ENCODE data around the gene PAX5. TPM values are rescaled to one million over a fixed set of nuclear protein-coding genes. Genes with fewer than 3 reads are reported as not detected.

PAX5 gene
- total and polyA plus RNA-seq, 2 of the 13 experiments (the other 11 are each of a cell fraction or from before 2014, with no cell fraction given) = not detected

DNA sequence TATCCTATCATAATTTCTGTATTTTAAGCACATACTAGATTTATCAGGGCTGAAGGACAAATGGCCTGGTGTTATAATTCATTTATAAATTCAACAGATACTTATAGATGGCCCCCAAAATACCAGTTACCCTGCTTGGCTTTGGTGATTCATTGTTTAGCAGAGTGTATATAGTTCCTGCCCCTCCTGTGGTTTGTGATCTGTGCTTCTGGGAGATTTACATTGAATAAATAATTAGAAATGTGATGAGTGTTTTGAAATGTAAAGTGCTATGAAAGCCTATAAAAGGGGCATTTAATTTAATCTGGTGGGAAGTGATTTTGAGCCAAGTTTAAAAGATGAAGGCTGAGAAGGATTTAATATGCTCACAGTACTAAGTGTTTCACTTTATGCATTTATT, 49.6 kb upstream of the PAX5 start:
- Histone ChIP-seq H3K4me1 (ENCODE audit: insufficient read depth, low read length) (peaks cover 41% of the 10 kb centered on the region), H4K20me1 (ENCODE audit: insufficient read depth, low read length) (no peaks in the 10 kb centered on the region; the same call in none of the 2 replicates), H2AFZ (ENCODE audit: low read length) (no peak overlapping the region), H3K9ac (ENCODE audit: insufficient read depth, low read depth, low read length) (no peak overlapping the region), H3K4me3 (replicated peaks in 1 of 3; ENCODE audit: insufficient read depth in 1 of 3, low read depth in 2 of 3, low read length in 3 of 3) (no peak overlapping the region), H3K79me2 (ENCODE audit: insufficient read depth, low read length) (peaks cover 41% of the 10 kb centered on the region), H3K27ac (ENCODE audit: extremely low read length, insufficient read depth, low read length) (no peak overlapping the region), H3K36me3 (replicated peaks in 1 of 2; ENCODE audit: control insufficient read depth in 1 of 2, insufficient read depth in 2 of 2, low read length in 2 of 2) (peaks cover 5 to 15% of the 10 kb centered on the region in 2 experiments; a peak in 4 of 5 replicates), H3K4me2 (ENCODE audit: low read depth, low read length) (no peak overlapping the region), H3K27me3 (ENCODE audit: control insufficient read depth in 1 of 2, insufficient read depth in 2 of 2, low read length in 2 of 2) (no peaks in the 10 kb centered on the region), H3K9me3 (ENCODE audit: low read length) (no peaks in the 10 kb centered on the region)
- TF ChIP-seq SNAPC5 (CRISPR knock-in tag; IDR thresholded peaks at IDR 0.05; ENCODE audit: borderline replicate concordance) (no peak), HNRNPL (IDR thresholded peaks at IDR 0.05; ENCODE audit: low read depth, low read length) (no peak), NPAS2 (CRISPR knock-in tag; IDR thresholded peaks at IDR 0.05; ENCODE audit: borderline replicate concordance) (no peak)
- DNase-seq (ENCODE audit: low spot score) (no peak), ATAC-seq (no peak), FAIRE-seq (no peak)
- ChIA-PET POLR2A (interaction anchor here (2.8 kb wide), 1 partner anchor 37 kb away, joined by 8 read pairs; the partner anchor contains the start of gene ZCCHC7), CTCF (ENCODE audit: low intra/inter-chr PET ratio, low total read pairs) (no interaction called here)
- in situ Hi-C loops (cut with HindIII; ENCODE audit: extremely low pct_ligation_motif_present, low pct_unique_long_range_greater_than_20kb) (no loop called here), intact Hi-C loops (cut with micrococcal nuclease; ENCODE audit: unreplicated experiment) (no loop called here)
- BruUV-seq (replicated peaks) = no TSS peak

- ChIA-PET POLR2A (interaction anchor here (2.8 kb wide), 1 partner anchor 38 kb away, joined by 8 read pairs; the partner anchor contains the start of gene ZCCHC7), CTCF (ENCODE audit: low intra/inter-chr PET ratio, low total read pairs) (no interaction called here)
- peaks cover 41% of the 10 kb centered on the region for H3K79me2 ChIP-seq (ENCODE audit: insufficient read depth, low read length)
- H3K9me3 ChIP-seq (ENCODE audit: low read length) = no peaks in the 10 kb centered on the region
- WGBS (ENCODE audit: low lambda C conversion rate) = 77% methylated on average over 4 of the region's 4 CpGs
- H2AFZ ChIP-seq (ENCODE audit: low read length) = no peak overlapping the region
- no peaks in the 10 kb centered on the region for H3K27me3 ChIP-seq (ENCODE audit: control insufficient read depth in 1 of 2, insufficient read depth in 2 of 2, low read length in 2 of 2)
- ATAC-seq (no peak), FAIRE-seq (no peak), DNase-seq (ENCODE audit: low spot score) (no peak)
- in situ Hi-C loops (cut with HindIII; ENCODE audit: extremely low pct_ligation_motif_present, low pct_unique_long_range_greater_than_20kb) (no loop called here), intact Hi-C loops (cut with micrococcal nuclease; ENCODE audit: unreplicated experiment) (no loop called here)
- H3K4me3 ChIP-seq (replicated peaks in 1 of 3; ENCODE audit: insufficient read depth in 1 of 3, low read depth in 2 of 3, low read length in 3 of 3) = no peak overlapping the region
- H3K4me1 ChIP-seq (ENCODE audit: insufficient read depth, low read length) = peaks cover 41% of the 10 kb centered on the region
- H3K9ac ChIP-seq (ENCODE audit: insufficient read depth, low read depth, low read length) = no peak overlapping the region
- H3K4me2 ChIP-seq (ENCODE audit: low read depth, low read length) = peak overlapping the region; percentile 65
- H3K36me3 ChIP-seq (replicated peaks in 1 of 2; ENCODE audit: control insufficient read depth in 1 of 2, insufficient read depth in 2 of 2, low read length in 2 of 2) = peaks cover 5 to 12% of the 10 kb centered on the region in 2 experiments; a peak in 4 of 5 replicates
- no peaks in the 10 kb centered on the region; the same call in none of the 2 replicates for H4K20me1 ChIP-seq (ENCODE audit: insufficient read depth, low read length)
- H3K27ac ChIP-seq (ENCODE audit: extremely low read length, insufficient read depth, low read length) = no peak overlapping the region
- BruUV-seq (replicated peaks) = no TSS peak
- TF ChIP-seq ZNF547 (CRISPR knock-in tag; IDR thresholded peaks at IDR 0.05) (no peak), SSRP1 (CRISPR knock-in tag; IDR thresholded peaks at IDR 0.05) (no peak), HES4 (CRISPR knock-in tag; IDR thresholded peaks at IDR 0.05; ENCODE audit: borderline replicate concordance) (no peak), TAF15 (IDR thresholded peaks at IDR 0.05; ENCODE audit: low read depth, low read length, poor library complexity, severe bottlenecking) (no peak), HMG20A (CRISPR knock-in tag; IDR thresholded peaks at IDR 0.05; ENCODE audit: borderline replicate concordance) (no peak), KAT8 (CRISPR knock-in tag; IDR thresholded peaks at IDR 0.05) (no peak), ASH2L (IDR thresholded peaks at IDR 0.05; ENCODE audit: insufficient read length, low read depth, low read length) (no peak), THYN1 (CRISPR knock-in tag; IDR thresholded peaks at IDR 0.05; ENCODE audit: borderline replicate concordance, low read depth) (no peak), SP4 (CRISPR knock-in tag; IDR thresholded peaks at IDR 0.05) (no peak), POLR2G (IDR thresholded peaks at IDR 0.05; ENCODE audit: low read depth, low read length) (no peak), ZNF451 (CRISPR knock-in tag; IDR thresholded peaks at IDR 0.05) (no peak)
- TF ChIP-seq, protein P1, sequence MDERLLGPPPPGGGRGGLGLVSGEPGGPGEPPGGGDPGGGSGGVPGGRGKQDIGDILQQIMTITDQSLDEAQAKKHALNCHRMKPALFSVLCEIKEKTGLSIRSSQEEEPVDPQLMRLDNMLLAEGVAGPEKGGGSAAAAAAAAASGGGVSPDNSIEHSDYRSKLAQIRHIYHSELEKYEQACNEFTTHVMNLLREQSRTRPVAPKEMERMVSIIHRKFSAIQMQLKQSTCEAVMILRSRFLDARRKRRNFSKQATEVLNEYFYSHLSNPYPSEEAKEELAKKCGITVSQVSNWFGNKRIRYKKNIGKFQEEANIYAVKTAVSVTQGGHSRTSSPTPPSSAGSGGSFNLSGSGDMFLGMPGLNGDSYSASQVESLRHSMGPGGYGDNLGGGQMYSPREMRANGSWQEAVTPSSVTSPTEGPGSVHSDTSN (CRISPR knock-in tag; IDR thresholded peaks at IDR 0.05) = no peak
- TF ChIP-seq, protein P2, sequence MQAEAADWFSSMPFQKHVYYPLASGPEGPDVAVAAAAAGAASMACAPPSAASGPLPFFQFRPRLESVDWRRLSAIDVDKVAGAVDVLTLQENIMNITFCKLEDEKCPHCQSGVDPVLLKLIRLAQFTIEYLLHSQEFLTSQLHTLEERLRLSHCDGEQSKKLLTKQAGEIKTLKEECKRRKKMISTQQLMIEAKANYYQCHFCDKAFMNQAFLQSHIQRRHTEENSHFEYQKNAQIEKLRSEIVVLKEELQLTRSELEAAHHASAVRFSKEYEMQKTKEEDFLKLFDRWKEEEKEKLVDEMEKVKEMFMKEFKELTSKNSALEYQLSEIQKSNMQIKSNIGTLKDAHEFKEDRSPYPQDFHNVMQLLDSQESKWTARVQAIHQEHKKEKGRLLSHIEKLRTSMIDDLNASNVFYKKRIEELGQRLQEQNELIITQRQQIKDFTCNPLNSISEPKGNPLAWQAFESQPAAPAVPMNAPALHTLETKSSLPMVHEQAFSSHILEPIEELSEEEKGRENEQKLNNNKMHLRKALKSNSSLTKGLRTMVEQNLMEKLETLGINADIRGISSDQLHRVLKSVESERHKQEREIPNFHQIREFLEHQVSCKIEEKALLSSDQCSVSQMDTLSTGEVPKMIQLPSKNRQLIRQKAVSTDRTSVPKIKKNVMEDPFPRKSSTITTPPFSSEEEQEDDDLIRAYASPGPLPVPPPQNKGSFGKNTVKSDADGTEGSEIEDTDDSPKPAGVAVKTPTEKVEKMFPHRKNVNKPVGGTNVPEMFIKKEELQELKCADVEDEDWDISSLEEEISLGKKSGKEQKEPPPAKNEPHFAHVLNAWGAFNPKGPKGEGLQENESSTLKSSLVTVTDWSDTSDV (CRISPR knock-in tag; IDR thresholded peaks at IDR 0.05) = no peak
These were observed 48.2 kb upstream of the PAX5 start for GRCh38 chr9:37082214-37082765.

Measured in HepG2 (cell line).